SK-N-SH treated with all-trans-retinoic acid at 6 μM for 48 hours (cell line): ENCODE results near the gene RRP1.

ENCODE experiments used
- ATAC-seq: fragments of 200-7000 bp; cut with Tn5 transposase; 3 replicates; pipeline ENCODE4 v1.9.1; 2020; ENCODE audit warnings: mild to moderate bottlenecking, moderate library complexity
- ARNTL ChIP-seq: fragments of 450-650 bp; formaldehyde crosslinking; IDR thresholded peaks from 2 replicates; pipeline ENCODE4 v1.5.0; 2020; ENCODE audit warnings: low read depth, mild to moderate bottlenecking, moderate library complexity, borderline replicate concordance
- BACH2 ChIP-seq: fragments of 250-450 bp; sonication (Bioruptor Pico); IDR thresholded peaks from 2 replicates; pipeline ENCODE4 v1.9.0; 2021; ENCODE audit warnings: mild to moderate bottlenecking, borderline replicate concordance
- CREB5 ChIP-seq: fragments of 250-450 bp; sonication (Bioruptor Pico); IDR thresholded peaks from 2 replicates; pipeline ENCODE4 v1.5.1; 2020; ENCODE audit warnings: low read depth, mild to moderate bottlenecking, moderate library complexity
- CSDC2 ChIP-seq: fragments of 250-450 bp; sonication (Bioruptor Pico); IDR thresholded peaks from 2 replicates; pipeline ENCODE4 v1.5.0; 2020; ENCODE audit warnings: mild to moderate bottlenecking, moderate library complexity
- GLIS3 ChIP-seq: fragments of 250-450 bp; sonication (Bioruptor Pico); IDR thresholded peaks from 2 replicates; pipeline ENCODE4 v1.5.0; 2020; ENCODE audit warnings: mild to moderate bottlenecking, moderate library complexity
- ISL1 ChIP-seq: fragments of 250-450 bp; sonication (Bioruptor Pico); IDR thresholded peaks from 2 replicates; pipeline ENCODE4 v2.1.2; 2022; ENCODE audit warnings: mild to moderate bottlenecking, moderate library complexity
- OSR1 ChIP-seq: fragments of 250-450 bp; sonication (Bioruptor Pico); IDR thresholded peaks from 2 replicates; pipeline ENCODE4 v1.8.0; 2022; ENCODE audit warnings: moderate library complexity, mild to moderate bottlenecking, inconsistent platforms
- PATZ1 ChIP-seq: fragments of 250-450 bp; sonication (Bioruptor Pico); IDR thresholded peaks from 2 replicates; pipeline ENCODE4 v1.8.0; 2020; ENCODE audit warnings: mild to moderate bottlenecking, moderate library complexity, borderline replicate concordance
- PPARA ChIP-seq: fragments of 250-450 bp; sonication (Bioruptor Pico); IDR thresholded peaks from 2 replicates; pipeline ENCODE4 v1.5.0; 2020; ENCODE audit warnings: mild to moderate bottlenecking, borderline replicate concordance
- RARB ChIP-seq: fragments of 250-450 bp; sonication (Bioruptor Pico); IDR thresholded peaks from 2 replicates; pipeline ENCODE4 v1.8.0; 2021; ENCODE audit warnings: mild to moderate bottlenecking, moderate library complexity
- SNAI2 ChIP-seq: fragments of 250-450 bp; sonication (Bioruptor Pico); IDR thresholded peaks from 2 replicates; pipeline ENCODE4 v1.5.0; 2020; ENCODE audit warnings: mild to moderate bottlenecking, moderate library complexity
- TCF4 ChIP-seq: fragments of 250-450 bp; sonication (Bioruptor Pico); IDR thresholded peaks from 2 replicates; pipeline ENCODE4 v1.8.0; 2021; ENCODE audit warnings: mild to moderate bottlenecking, moderate library complexity, borderline replicate concordance
- TOX ChIP-seq: fragments of 250-450 bp; sonication (Bioruptor Pico); IDR thresholded peaks from 2 replicates; pipeline ENCODE4 v1.8.0; 2021; ENCODE audit warnings: mild to moderate bottlenecking, moderate library complexity, borderline replicate concordance
- ZC3H10 ChIP-seq: fragments of 250-450 bp; sonication (Bioruptor Pico); IDR thresholded peaks from 2 replicates; pipeline ENCODE4 v1.5.1; 2021; ENCODE audit warnings: mild to moderate bottlenecking, moderate library complexity
- ZFP3 ChIP-seq: fragments of 250-450 bp; sonication (Bioruptor Pico); IDR thresholded peaks from 2 replicates; pipeline ENCODE4 v1.5.0; 2020; ENCODE audit warnings: mild to moderate bottlenecking, moderate library complexity
- ZFP30 ChIP-seq: fragments of 450-650 bp; formaldehyde crosslinking; IDR thresholded peaks from 2 replicates; pipeline ENCODE4 v1.5.0; 2022; ENCODE audit warnings: mild to moderate bottlenecking, moderate library complexity
- ZNF565 ChIP-seq: fragments of 450-650 bp; formaldehyde crosslinking; conservative IDR thresholded peaks from 2 replicates; pipeline ENCODE4 v1.5.0; 2020; ENCODE audit warnings: low read depth, mild to moderate bottlenecking, moderate library complexity
- ZNF70 ChIP-seq: fragments of 450-650 bp; formaldehyde crosslinking; IDR thresholded peaks from 2 replicates; pipeline ENCODE4 v1.5.0; 2020; ENCODE audit warnings: mild to moderate bottlenecking, moderate library complexity
- ZNF8 ChIP-seq: fragments of 450-650 bp; formaldehyde crosslinking; IDR thresholded peaks from 2 replicates; pipeline ENCODE4 v1.5.0; 2020; ENCODE audit warnings: mild to moderate bottlenecking, moderate library complexity
- TF ChIP-seq, protein P1 (sequence below): fragments of 250-450 bp; sonication (Bioruptor Pico); IDR thresholded peaks from 2 replicates; pipeline ENCODE4 v1.5.1; 2021; ENCODE audit warnings: mild to moderate bottlenecking, moderate library complexity
- TF ChIP-seq, protein P2 (sequence below): fragments of 250-450 bp; sonication (Bioruptor Pico); IDR thresholded peaks from 2 replicates; pipeline ENCODE4 v1.8.0; 2021; ENCODE audit warnings: low read depth, mild to moderate bottlenecking, moderate library complexity, borderline replicate concordance

RRP1 gene

GRCh38 chr21:43770066-43770655 is 19.2 kb upstream of the RRP1 start (continued):
- TF ChIP-seq ZC3H10 (no peak), ARNTL (CRISPR knock-in tag) (no peak), TCF4 (no peak), OSR1 (no peak), ZNF70 (CRISPR knock-in tag) (no peak)
- TF ChIP-seq, all 23 proteins: peak for 0

DNA sequence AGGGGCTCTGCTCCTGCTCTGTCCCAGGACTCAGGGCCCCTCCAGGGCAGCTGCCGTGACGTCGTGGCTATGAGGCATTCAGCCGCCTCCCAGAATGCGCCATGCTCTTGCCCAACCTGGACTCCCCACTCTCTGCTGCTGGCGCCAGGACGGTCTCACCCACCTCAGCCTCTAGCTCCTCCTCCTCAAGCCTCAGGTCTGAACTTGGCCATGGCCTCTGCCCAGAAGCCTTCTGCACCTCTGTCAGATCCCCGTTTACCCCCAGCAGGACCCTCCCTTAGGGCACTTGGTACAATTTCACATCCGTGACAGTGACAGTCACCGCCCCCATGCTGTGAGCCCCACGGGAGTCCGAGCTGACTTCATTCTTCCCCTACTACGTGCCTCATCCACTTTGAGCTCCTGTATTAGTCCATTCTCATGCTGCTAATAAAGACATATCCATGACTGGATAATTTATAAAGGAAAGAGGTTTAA is 18.1 kb upstream of the RRP1 start:
- no peak for ATAC-seq
- TF ChIP-seq PATZ1 (CRISPR knock-in tag) (no peak), RARB (CRISPR knock-in tag) (no peak), ZNF565 (CRISPR knock-in tag) (no peak), GLIS3 (CRISPR knock-in tag) (no peak), OSR1 (no peak), CSDC2 (CRISPR knock-in tag) (no peak), TCF4 (no peak)

- no peak for TF ChIP-seq GLIS3 (CRISPR knock-in tag)
- TF ChIP-seq PATZ1 (CRISPR knock-in tag) = no peak
- TF ChIP-seq ISL1 (CRISPR knock-in tag) = no peak
- TF ChIP-seq CSDC2 (CRISPR knock-in tag) = no peak
- TF ChIP-seq OSR1 = no peak
- no peak for TF ChIP-seq ZC3H10
- TF ChIP-seq ZNF70 (CRISPR knock-in tag) = no peak
- TF ChIP-seq ZFP3 (CRISPR knock-in tag) = no peak
- no peak for TF ChIP-seq ZNF8 (CRISPR knock-in tag)
- TF ChIP-seq ARNTL (CRISPR knock-in tag) = no peak
- TF ChIP-seq SNAI2 (CRISPR knock-in tag) = no peak
- no peak for TF ChIP-seq PPARA (CRISPR knock-in tag)
- no peak for TF ChIP-seq RARB (CRISPR knock-in tag)
- no peak for TF ChIP-seq CREB5 (CRISPR knock-in tag)
- TF ChIP-seq ZNF565 (CRISPR knock-in tag) = no peak
- TF ChIP-seq TOX (CRISPR knock-in tag) = no peak
- TF ChIP-seq ZFP30 (CRISPR knock-in tag) = no peak
- TF ChIP-seq, protein P1, sequence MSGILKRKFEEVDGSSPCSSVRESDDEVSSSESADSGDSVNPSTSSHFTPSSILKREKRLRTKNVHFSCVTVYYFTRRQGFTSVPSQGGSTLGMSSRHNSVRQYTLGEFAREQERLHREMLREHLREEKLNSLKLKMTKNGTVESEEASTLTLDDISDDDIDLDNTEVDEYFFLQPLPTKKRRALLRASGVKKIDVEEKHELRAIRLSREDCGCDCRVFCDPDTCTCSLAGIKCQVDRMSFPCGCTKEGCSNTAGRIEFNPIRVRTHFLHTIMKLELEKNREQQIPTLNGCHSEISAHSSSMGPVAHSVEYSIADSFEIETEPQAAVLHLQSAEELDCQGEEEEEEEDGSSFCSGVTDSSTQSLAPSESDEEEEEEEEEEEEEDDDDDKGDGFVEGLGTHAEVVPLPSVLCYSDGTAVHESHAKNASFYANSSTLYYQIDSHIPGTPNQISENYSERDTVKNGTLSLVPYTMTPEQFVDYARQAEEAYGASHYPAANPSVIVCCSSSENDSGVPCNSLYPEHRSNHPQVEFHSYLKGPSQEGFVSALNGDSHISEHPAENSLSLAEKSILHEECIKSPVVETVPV (CRISPR knock-in tag) = no peak
- TF ChIP-seq, all 23 proteins: peak for 0
- no peak for ATAC-seq
Measured at GRCh38 chr21:43771698-43772424, 17.5 kb upstream of the RRP1 start.

GRCh38 chr21:43772425-43772821 is 17.0 kb upstream of the RRP1 start:
- no peak for ATAC-seq
- no peak for TF ChIP-seq CSDC2 (CRISPR knock-in tag)
- TF ChIP-seq ZNF70 (CRISPR knock-in tag) = no peak
- TF ChIP-seq OSR1 = no peak
- TF ChIP-seq ZC3H10 = no peak
- TF ChIP-seq ZFP30 (CRISPR knock-in tag) = no peak
- no peak for TF ChIP-seq PATZ1 (CRISPR knock-in tag)
- TF ChIP-seq BACH2 = no peak
- TF ChIP-seq SNAI2 (CRISPR knock-in tag) = no peak
- TF ChIP-seq, protein P1 (CRISPR knock-in tag) = no peak
- no peak for TF ChIP-seq ZNF8 (CRISPR knock-in tag)
- TF ChIP-seq, protein P2, sequence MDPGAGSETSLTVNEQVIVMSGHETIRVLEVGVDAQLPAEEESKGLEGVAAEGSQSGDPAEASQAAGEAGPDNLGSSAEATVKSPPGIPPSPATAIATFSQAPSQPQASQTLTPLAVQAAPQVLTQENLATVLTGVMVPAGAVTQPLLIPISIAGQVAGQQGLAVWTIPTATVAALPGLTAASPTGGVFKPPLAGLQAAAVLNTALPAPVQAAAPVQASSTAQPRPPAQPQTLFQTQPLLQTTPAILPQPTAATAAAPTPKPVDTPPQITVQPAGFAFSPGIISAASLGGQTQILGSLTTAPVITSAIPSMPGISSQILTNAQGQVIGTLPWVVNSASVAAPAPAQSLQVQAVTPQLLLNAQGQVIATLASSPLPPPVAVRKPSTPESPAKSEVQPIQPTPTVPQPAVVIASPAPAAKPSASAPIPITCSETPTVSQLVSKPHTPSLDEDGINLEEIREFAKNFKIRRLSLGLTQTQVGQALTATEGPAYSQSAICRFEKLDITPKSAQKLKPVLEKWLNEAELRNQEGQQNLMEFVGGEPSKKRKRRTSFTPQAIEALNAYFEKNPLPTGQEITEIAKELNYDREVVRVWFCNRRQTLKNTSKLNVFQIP = no peak
- no peak for TF ChIP-seq TCF4
- no peak for TF ChIP-seq RARB (CRISPR knock-in tag)
- TF ChIP-seq TOX (CRISPR knock-in tag) = no peak
- no peak for TF ChIP-seq ARNTL (CRISPR knock-in tag)
- TF ChIP-seq PPARA (CRISPR knock-in tag) = no peak
